Myocyte (in vitro differentiated cells): ENCODE measurements around the gene RASGEF1C. TPM values are rescaled to one million over a fixed set of nuclear protein-coding genes. Genes with fewer than 3 reads are reported as not detected.
A peak's percentile ranks its signal among the peaks of the same experiment; 100 is the strongest.

Source experiments
- DNase-seq: peaks from one replicate; pipeline ENCODE4 v3.0.0-alpha.2; 2012; ENCODE audit warnings: low read depth
- total RNA-seq: library from RNA; depleted of rRNA; stranded (reverse); fragments of >200 nt; gene quantifications from 2 replicates; pipeline ENCODE4 v1.2.3, GENCODE V29; 2014

The RASGEF1C gene
- total RNA-seq, 1 donor from 2014 or later: not detected

DNA sequence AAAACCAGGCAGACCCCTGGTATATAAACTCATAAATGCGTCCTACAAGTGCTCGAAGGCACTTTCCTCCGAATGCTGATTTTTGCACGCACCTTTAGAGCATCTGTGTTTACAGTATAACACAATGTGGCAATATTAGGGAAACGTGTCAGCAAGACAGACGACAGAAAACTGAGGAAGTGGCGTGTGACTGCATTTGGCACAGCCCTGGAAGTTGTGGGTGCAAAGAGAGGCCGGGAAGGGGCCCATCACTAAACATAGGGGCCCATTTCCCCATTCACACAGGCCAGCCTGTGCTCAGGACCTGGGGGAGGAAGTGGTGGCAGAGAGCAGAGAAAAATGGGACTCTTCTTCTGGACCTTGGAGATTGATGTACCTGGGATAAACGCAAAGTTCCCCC, 48.2 kb downstream of the RASGEF1C start:
- no peak for DNase-seq

DNA sequence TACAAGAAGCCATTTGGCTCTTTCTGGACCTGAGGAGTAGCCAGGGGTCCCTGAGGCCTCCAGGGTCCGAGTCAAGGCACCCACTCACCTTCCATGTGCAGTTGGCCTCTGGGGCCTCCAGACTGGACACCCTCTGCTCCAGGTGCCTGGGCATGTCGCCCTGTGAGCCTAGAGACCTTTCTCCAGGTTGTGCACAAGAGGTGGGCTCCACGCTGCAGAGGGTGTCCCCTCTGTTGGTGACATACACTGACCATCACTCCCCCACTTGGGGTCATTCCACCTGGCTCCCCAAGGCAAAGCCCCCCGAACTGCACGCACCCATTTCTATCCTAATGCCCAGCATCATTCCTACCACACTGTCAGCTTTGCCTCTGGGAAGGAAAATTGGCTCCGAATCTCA, 48.8 kb downstream of the RASGEF1C start:
- no peak for DNase-seq

DNA sequence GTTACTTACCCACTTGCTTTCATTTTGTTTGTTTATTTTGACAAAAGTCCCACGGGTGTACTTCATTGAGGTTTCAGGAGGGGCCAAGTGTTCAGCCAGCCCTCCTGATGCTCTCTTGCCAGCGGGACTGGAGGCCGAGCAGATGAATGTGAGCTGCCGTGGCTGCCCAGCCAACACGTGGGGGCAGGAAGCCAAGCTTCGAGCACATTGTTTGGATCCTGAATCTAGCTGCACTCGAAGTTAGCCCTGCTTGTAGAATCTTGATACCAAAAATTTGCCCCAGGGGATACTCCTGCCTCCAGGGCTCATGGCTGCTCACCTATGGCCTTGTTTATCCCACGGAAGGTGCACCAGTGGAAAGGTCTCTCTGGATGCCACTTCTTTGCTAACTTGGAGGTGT, 49.3 kb downstream of the RASGEF1C start:
- peak; percentile 35 for DNase-seq

DNA sequence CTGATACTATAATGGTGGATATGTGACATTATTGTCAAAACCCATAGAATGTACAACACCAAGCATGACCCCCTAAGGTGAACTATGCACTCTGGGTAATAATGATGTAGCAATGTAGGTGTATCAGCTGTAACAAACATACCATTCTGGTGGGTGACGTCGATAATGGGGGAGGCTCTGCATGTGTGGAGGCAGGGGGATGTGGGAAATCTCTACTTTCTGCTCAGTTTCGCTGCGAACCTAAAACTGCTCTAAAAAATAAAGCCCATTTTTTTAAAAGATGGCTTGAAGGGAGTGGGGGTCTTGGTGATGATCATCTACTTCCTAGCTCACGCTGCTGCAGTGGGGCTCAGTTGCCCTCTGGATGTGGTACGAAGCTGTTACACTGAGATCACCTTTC, 51.1 kb downstream of the RASGEF1C start:
- DNase-seq: no peak

DNA sequence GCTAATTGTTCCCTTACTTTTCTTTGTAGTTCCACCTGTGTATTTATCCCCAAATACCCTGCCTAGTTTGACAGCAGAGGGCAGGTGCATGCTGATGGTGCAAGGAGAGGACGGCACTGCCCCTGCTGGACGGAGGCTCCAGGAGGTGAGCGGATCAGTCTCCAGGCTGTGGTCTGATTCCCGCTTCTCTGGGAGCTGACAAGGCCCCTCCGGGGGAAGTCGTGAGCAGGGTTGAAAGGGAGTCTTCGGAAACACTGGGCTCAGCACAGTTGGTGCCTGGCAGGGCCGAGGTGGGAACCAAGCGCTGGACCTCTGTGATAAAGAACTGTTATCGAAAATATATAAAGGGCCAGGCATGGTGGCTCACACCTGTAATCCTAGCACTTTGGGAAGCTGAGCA, 52.9 kb downstream of the RASGEF1C start:
- DNase-seq: no peak

DNA sequence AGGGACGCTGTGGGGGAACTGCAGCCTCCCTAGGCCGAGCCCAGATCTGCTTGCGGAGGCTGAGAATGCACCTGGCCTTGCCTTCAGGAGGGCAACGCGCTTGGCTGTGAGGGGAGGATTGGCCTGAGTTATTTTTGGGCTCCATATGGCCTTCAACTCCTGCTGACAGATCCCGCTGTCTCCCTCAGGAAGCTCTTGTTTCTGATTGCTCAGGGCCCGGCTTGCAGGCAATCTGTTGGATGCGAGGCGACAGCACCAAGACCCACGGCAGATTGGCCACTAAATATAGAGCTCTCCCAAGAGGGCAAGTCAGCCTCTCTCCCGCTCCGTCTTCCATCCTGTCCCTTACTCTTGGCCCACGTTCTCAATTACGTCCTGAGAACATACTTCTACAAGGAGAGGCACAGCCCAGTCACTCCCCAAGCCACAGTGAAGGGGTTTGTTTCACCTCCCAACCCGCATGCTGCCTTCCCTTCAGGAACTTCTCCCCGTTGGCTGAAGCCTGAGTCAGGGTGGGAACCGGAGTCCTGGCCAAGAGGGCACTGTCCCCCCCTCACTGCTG, 53.6 kb downstream of the RASGEF1C start:
- DNase-seq: peak; percentile 31

DNA sequence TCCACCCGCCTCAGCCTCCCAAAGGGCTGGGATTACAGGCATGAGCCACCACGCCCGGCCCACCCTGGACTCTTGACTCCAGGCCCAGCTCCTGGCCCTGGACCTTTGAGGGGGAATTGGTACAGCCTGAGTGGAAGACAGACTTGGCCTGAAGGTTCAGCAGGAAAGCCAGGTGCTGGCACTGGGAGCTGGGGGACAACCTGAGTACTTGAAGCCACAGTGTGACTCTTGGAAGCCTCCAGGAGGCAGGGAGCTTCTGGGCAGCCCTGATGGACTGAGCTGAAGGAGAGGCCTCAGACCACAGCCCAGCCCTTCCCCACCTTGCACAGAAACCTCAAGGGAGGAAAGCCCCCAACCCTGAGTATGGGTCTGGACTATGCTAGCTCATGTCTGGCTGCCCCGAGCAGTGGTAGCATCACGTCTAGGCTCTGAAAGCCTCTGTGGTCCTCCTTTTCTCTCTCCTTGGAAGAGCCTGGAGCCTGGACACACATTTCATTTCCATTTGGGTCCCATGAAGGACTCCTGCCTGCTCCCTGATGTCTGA, 54.1 kb downstream of the RASGEF1C start:
- DNase-seq: no peak

DNA sequence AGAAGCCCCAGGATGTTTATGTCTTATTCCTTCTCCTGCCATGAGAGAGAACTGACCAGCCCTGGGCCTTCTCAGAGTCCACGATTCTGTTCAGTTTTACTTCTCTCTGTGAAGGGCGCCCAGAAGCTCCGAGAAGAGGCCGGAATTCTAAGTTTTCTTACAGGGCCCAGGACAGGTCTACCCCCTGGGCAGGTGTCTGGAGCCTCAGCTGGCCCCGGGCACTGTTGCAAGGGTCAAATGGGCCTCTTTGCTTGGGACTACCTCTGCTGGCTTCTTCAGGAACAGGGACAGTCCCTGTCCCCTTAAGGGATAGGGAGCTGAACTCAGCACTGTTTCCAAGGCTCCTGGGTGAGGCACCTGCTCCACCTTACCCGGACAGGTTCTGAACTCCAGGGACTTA, 55.0 kb downstream of the RASGEF1C start:
- no peak for DNase-seq

DNA sequence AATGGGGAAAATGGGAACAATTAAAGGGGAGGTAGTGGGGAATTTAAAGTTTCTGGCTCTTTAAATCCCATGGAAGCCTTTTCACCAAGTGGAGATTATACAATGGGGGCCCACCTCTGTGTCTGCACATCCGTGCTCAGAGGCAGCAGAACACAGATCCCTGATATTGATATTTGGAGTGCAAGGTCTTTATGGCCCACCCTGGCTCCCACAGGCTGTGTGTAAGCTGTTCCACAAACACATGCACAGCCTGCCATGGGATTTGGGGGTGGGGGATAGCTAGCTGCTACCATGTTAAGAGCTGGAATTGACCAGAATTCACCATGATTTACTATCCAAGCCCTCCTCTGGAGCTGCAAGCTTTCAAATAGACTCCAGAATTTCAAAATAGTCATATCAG, 55.9 kb downstream of the RASGEF1C start:
- DNase-seq: no peak

DNA sequence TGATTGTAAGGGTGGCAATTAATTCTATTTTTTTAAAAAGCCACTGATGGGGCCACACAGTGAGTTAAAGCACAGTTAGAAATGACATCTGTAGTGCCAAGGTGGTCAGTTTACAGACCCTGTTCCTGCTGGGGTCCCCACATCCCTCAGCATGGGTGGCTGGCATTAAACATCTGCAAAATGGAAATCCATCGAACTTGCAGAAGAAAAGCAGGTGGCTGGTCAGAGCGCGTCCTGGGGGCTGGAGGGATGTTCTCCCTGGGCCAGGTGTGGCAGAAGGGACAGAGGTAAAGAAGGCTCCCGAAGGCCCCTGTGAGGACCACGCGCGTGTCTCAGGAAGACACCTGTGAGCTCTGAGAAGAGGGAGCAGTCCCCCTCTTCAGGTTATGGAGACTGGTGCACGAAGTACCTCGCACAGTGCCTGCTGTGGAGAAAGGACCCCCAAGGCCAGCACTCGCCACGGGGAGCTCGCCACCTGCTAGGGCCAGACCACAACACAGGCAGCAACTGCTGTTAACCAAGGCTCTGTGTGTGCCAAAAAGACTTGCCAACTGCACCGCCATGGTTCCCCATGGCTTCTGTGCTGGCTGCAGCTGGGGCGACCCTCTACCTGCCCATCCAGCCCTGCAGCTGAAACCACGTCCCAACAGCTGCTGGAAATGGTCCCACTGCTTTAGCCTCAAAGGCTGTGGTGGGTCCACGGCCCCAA, 65.2 kb downstream of the RASGEF1C start:
- peak; percentile 74 for DNase-seq

DNA sequence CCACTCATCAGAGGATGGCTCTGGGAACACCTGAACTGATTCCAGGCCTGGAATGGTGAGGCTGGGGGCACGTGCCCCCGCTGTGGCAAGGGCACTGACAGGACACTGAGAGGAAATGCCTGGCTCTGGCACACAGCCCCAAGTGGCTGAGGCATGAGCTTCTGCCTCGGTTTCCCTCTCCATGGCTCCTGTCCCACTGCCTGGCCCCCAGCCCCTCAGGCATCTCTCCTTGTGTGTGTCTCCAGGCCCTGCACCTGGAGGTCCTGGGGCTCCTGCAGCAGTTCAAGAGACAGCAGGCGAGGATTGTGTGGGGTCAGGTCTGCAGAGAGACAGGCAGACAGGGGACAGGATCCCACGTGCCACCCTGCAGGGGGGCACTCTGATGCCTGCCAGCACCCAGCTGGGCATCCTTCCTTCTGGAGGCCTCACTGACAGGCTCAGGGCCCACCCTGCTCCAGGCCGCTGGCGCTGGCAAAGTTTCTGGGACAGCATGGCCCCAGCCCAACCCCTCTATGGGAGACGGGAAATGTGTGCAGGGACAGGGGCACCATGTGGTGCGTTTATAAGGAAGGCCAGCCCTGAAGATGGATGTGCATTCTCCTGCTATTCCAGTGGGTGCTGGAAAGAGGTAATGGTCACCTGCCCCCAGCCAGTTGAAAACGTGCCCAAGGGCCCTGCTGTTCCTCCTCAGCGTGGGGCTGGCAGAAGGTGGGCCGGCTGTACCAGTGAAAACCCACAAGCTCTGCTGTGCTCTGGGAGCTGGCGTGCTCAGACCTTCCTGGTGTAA, 66.0 kb downstream of the RASGEF1C start:
- no peak for DNase-seq

DNA sequence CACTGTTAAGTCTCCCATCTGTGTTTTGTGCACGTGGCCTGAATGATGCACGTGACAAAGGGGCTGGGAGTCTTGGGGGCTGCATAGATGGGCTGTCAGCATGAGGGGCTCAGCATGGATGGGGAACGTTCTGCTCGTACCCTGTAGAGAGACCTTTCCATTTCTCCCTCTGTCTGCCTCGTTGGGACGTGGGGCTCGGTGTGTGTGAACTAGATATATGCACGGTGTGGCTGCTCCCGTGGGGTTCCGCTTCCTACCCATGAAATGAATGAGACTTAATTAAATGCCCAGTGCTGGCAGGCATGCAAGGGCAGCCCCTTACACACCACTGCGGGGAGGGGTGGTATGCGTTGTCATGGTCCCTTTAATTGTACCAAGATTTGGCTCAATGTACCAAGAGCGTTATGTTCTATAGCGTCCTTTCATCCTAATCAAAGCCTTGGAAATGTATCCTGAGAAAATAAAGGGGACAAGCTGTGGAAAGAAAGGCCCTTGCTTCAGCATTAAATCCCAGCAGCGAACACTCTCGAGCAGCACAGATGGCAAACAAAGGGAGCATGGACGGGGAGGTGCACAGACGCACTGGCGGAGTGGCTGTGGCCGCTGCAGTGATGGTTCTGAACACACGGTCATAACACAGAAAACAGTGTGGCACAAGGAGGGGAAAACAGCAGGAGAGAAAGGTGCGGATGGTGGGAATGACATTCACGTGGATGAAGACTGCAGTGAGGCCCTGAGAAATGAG, 66.8 kb downstream of the RASGEF1C start:
- no peak for DNase-seq

DNA sequence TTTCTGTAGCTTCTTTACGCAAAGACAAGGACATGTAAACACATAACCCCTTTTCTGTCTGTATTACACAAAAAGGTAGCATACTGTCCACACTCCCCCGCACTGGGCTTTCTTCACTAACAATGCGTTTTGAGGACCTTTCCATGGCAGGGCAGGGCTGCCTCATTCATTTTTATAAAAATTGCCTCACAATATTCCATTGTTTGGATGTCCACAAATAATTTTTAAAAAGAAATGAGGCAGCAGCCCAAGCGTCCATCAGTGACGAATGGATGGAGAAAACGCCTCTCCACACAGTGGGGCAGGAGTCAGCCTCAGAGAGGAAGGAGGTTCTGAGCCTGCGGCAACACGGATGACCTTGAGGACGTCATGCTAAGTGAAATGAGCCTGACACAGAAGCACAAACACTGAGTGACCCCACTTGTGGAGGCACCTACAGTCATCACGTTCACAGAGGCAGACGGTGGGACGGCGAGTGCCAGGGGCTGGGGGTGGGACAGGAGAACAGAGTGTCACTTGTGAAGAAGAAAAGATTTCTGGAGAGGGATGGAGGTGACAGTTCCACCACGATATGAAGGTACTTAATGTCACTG, 67.8 kb downstream of the RASGEF1C start:
- DNase-seq: no peak

DNA sequence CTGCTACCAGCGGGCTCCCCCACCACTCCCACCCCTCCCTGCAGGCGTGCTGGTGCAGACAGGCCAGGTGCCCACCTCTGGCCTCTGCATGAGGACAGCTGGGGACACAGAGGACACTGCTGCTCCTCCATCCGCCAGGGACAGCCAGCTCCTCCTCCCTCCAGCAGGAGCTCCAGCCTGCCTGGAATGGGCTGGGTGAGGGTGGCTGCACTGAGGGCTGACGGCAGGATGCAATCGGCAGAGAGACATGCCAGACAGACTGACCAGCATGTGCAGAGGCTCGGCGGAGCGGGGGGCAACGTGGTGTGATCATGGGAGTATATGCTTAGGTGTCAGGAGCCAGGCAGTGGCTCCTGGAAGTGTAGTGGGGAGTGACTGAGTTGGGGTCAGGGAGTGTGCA, 68.4 kb downstream of the RASGEF1C start:
- no peak for DNase-seq

DNA sequence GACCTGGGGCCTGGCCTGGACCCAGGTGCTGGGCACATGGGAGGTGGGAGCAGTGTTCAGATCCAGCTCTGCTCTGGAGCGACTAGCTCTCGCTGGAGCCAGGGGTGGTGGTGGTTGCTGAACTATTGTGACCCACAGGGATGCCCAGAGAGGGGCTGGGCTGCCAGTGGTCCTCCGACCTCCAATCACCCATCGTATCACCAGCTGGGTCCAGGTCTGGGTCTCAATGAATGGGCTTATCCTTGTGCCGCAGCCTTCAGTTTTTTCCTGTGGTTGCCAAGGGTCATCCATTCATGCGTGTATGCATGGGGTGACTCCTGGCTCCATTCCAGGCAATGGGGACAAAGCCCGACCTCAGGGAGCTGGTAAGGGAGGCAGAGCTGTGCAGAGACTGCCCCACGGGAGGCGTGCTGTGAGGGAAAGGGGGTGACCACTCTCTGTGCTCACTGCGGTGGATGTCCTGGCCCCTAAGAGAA, 68.9 kb downstream of the RASGEF1C start:
- no peak for DNase-seq

DNA sequence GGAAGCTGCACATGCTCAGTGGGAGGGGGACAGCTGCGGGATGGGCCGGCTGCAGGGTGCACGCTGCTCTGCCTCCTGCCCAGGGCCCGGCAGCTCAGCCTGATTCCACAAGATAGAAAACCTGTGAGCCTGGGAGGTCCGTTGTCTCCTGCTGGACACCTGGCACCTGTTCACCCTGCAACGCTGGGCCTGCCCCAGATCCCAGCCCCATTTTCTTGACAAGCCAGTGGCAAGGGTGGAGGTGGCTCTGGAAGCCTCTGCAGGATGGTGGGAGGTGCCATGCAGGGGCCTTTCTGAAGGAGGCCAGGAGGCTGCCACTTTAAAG, 69.3 kb downstream of the RASGEF1C start:
- no peak for DNase-seq

DNA sequence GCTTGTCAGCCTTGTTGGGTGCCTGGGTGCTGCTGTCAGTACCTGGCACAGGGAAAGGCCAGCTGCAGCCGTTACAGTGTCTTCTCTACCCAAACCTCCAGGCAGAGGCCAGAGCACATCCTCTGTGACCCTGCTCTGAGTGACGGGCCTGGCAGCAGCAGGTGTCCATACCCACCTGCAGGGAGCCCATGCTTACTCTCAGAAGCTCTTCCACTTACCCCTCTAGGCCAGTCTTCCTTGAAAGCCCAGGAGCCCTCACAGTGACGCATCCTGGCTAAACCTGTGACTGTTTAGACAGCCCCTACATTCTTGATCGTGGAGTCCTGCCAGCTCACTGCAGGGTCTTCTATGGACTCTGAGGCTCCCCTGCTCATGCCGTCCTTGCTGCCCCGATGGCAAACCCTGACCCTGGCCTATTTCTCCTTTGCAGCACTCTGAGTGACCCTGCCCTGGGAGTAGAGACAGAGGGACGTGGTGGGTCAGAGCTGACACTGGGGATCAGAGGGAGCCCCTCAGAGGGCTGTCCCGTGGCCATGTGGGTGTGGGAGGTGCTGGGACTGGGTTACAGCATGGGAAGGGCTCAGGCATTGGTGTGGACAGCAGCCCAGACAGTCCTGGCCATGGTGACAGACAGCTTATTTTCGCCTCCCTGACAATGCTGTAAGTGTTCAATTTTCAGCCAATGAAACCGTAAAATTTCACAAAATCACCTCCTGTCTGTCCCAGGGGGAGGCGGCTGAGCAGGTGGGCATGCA, 69.9 kb downstream of the RASGEF1C start:
- no peak for DNase-seq

DNA sequence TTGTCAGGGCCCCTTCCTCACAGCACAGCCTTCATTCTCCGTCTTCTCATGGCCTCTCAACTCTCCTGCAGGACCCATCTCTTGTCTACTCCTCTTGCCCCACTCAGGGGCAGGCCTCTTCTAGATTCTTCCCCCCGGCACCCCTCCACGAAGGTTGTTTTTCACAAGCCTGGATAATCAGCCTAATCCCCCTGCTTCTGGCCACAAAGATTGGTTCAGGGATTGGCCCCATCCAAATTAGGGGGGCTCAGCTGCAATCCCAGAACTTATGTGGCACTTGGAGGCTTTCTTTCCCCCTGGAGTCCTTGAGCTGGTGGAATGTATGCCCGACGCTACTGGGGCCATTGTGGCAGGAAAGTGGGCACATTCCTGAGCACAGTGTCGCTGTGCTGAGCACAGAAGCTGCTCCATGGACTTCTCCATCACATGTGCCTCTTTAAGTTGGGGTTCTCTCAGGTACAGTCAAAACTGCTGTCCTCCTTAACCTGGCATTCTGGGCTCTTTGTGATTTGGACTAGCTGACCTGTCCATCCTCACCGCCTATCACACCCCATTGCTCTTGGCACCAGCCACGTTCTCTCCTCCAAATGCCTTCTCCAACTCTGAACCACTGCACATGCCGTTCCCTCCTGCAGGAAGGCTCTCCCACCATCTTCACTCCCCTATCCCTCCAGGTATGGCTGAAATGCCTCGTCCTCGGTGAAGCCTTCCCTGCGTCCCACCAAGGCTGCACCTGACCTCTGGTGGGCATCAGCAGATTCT, 70.6 kb downstream of the RASGEF1C start:
- no peak for DNase-seq

DNA sequence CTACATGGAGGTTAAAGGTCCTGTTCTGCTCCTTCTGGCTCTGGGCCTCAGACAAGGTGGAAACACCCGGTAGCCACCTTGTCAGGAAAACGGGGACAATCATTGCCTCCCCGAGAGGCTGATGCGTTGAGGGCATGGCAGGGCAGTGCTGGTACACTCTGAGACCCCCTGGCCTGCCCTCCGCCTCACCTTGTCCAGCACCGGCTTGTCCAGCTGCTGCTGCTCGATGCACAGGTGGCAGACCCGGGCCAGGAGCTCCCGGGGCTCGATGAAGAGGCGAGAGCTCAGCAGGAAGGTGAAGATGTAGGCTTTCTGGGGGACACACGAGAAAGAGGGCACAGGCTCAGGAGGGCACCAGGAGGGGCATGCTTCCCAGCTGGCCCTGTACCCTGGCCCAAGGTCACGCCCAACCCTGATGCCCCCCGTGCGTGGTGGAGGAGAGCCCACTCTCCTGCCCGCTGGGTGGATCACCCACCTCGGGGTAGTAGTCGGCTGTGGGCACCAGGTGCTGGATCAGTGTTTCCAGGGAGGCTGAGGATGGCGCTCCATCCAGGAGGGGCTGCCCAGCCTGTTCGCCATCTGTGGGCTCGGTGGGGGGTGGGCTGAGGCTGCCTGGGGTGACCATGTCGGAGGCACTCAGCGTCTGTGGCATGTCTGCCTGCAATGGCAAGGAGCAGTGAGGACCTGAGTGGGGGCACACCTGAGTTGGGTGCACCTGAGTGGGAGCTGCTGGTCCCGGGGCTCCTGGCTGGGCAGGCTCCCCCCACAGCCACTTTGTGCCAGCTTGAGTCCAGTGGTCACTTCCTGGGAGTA, 71.4 kb downstream of the RASGEF1C start:
- no peak for DNase-seq
